KBM-7 (cell line): ENCODE measurements around the gene OTUD1.

Experiments used
- DNase-seq: peaks from one replicate; pipeline ENCODE4 v3.0.0-alpha.2; 2015
- in situ Hi-C: fragments of 300-500 bp; cut with MboI; formaldehyde crosslinking; loops from 2 replicates; pipeline ENCODE4 v1.14.3; 2020; ENCODE audit warnings: low sequenced_read_pairs, low pct_unique_long_range_greater_than_20kb, mixed read lengths

OTUD1 gene

GRCh38 chr10:23419201-23419600 is 19.7 kb upstream of the OTUD1 start:
- in situ Hi-C loops, result no loop called here
- no peak for DNase-seq

GRCh38 chr10:23419655-23420329 is 19.1 kb upstream of the OTUD1 start:
- DNase-seq, result no peak
- in situ Hi-C loops, result no loop called here

- DNase-seq, result no peak
- in situ Hi-C loops, result no loop called here
Observed at GRCh38 chr10:23421397-23421796, 17.5 kb upstream of the OTUD1 start.

GRCh38 chr10:23422003-23422411 is 16.9 kb upstream of the OTUD1 start:
- in situ Hi-C loops, result no loop called here
- no peak for DNase-seq

- in situ Hi-C loops, result no loop called here
- DNase-seq, result no peak
Observed at GRCh38 chr10:23432166-23432565, 6.7 kb upstream of the OTUD1 start.

- in situ Hi-C loops, result no loop called here
- no peak for DNase-seq
Observed at GRCh38 chr10:23432639-23433038, 6.2 kb upstream of the OTUD1 start.

- DNase-seq, result no peak
- in situ Hi-C loops, result no loop called here
Observed at GRCh38 chr10:23433701-23434100, 5.2 kb upstream of the OTUD1 start.

GRCh38 chr10:23435378-23435777 is 3.5 kb upstream of the OTUD1 start:
- no peak for DNase-seq

GRCh38 chr10:23436983-23437382 is 1.9 kb upstream of the OTUD1 start:
- DNase-seq, result no peak
- in situ Hi-C loops, result no loop called here

More at GRCh38 chr10:23435378-23435777, 3.5 kb upstream of the OTUD1 start:
- in situ Hi-C loops, result no loop called here

- DNase-seq, result no peak
- in situ Hi-C loops, result no loop called here
Observed at GRCh38 chr10:23437963-23438546, 820 bp upstream of the OTUD1 start.

- DNase-seq, result no peak
- in situ Hi-C loops, result no loop called here
Observed at GRCh38 chr10:23439452-23439960, 631 bp downstream of the OTUD1 start.

- in situ Hi-C loops, result no loop called here
- DNase-seq, result peak; percentile 46
Observed at GRCh38 chr10:23439961-23440889, 1.4 kb downstream of the OTUD1 start.

GRCh38 chr10:23441251-23441650 is 2.4 kb downstream of the OTUD1 start:
- DNase-seq, result no peak
- in situ Hi-C loops, result no loop called here

- in situ Hi-C loops, result no loop called here
- DNase-seq, result no peak
Observed at GRCh38 chr10:23442936-23443335, 4.1 kb downstream of the OTUD1 start.

- in situ Hi-C loops, result no loop called here
- DNase-seq, result no peak
Observed at GRCh38 chr10:23445591-23445990, 6.7 kb downstream of the OTUD1 start.

GRCh38 chr10:23448323-23448722 is 9.4 kb downstream of the OTUD1 start:
- in situ Hi-C loops, result no loop called here
- DNase-seq, result no peak

GRCh38 chr10:23448802-23449570 is 10.1 kb downstream of the OTUD1 start:
- in situ Hi-C loops, result no loop called here
- peak; percentile 16 for DNase-seq

- in situ Hi-C loops, result no loop called here
- DNase-seq, result no peak
Observed at GRCh38 chr10:23452033-23452655, 13.3 kb downstream of the OTUD1 start.

GRCh38 chr10:23453465-23453864 is 14.6 kb downstream of the OTUD1 start:
- in situ Hi-C loops, result no loop called here

More at GRCh38 chr10:23453465-23453864, 14.6 kb downstream of the OTUD1 start:
- DNase-seq, result no peak
